SU-DHL-6 (cell line): ENCODE results near the gene PPP3CA.

Experiments used
- CTCF ChIP-seq: fragments of 200-600 bp; sonication (generic); IDR thresholded peaks from one replicate; pipeline ENCODE4 v1.5.1; 2017; ENCODE audit warnings: antibody characterized with exemption, mild to moderate bottlenecking, low read length, moderate library complexity; ENCODE audit not compliant: insufficient read depth, poor library complexity, severe bottlenecking
- EZH2phosphoT487 ChIP-seq: fragments of 200-600 bp; sonication (generic), shearing (Covaris generic); conservative IDR thresholded peaks from 2 replicates; pipeline ENCODE4 v1.6.1; 2018; ENCODE audit warnings: mild to moderate bottlenecking, antibody characterized with exemption, low read length, moderate library complexity, mixed read lengths

- no peak for TF ChIP-seq CTCF
- no peak for TF ChIP-seq EZH2phosphoT487
Measured at GRCh38 chr4:101264993-101265815, 82.1 kb downstream of the PPP3CA start.
